ENCODE results near the gene PM20D1. TPM values are rescaled to one million over a fixed set of nuclear protein-coding genes. Genes with fewer than 3 reads are reported as not detected.
"Not testable (repeated sequence)": the region's sequence is repeated elsewhere in the genome, so short reads cannot be mapped to it uniquely, and the experiment has no call there.

The PM20D1 gene
- total and polyA plus RNA-seq, 8 donors: 0.45 to 12.3 (median 2.7) TPM; not detected in 2

GRCh38 chr1:205883792-205884191, 33.9 kb upstream of the PM20D1 start:
- intact Hi-C loops (cut with DNase I; ENCODE audit: low total_unique reads): no loop called here
- H3K27me3 ChIP-seq: no peaks in the 10 kb centered on the region
- H3K9me3 ChIP-seq: peaks cover 0 to 20% (median 3%) of the 10 kb centered on the region in 4 donors
- DNase-seq: no peak
- no peak for TF ChIP-seq POLR2A (IDR thresholded peaks at IDR 0.05)
- no peak for TF ChIP-seq EP300 (IDR thresholded peaks at IDR 0.05)
- no peak for TF ChIP-seq POLR2AphosphoS5 (IDR thresholded peaks at IDR 0.05)
- TF ChIP-seq, protein P1, sequence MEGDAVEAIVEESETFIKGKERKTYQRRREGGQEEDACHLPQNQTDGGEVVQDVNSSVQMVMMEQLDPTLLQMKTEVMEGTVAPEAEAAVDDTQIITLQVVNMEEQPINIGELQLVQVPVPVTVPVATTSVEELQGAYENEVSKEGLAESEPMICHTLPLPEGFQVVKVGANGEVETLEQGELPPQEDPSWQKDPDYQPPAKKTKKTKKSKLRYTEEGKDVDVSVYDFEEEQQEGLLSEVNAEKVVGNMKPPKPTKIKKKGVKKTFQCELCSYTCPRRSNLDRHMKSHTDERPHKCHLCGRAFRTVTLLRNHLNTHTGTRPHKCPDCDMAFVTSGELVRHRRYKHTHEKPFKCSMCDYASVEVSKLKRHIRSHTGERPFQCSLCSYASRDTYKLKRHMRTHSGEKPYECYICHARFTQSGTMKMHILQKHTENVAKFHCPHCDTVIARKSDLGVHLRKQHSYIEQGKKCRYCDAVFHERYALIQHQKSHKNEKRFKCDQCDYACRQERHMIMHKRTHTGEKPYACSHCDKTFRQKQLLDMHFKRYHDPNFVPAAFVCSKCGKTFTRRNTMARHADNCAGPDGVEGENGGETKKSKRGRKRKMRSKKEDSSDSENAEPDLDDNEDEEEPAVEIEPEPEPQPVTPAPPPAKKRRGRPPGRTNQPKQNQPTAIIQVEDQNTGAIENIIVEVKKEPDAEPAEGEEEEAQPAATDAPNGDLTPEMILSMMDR (IDR thresholded peaks at IDR 0.05): no peak
- H3K4me3 ChIP-seq: no peak overlapping the region
- no peaks in the 10 kb centered on the region for H3K4me1 ChIP-seq
- no peak overlapping the region for H3K27ac ChIP-seq
- no peaks in the 10 kb centered on the region for H3K36me3 ChIP-seq

GRCh38 chr1:205880923-205881322, 31.0 kb upstream of the PM20D1 start:
- no peak overlapping the region for H3K27ac ChIP-seq
- H3K4me1 ChIP-seq: no peaks in the 10 kb centered on the region
- no peak overlapping the region for H3K4me3 ChIP-seq
- no peaks in the 10 kb centered on the region for H3K36me3 ChIP-seq
- no peaks in the 10 kb centered on the region for H3K27me3 ChIP-seq
- TF ChIP-seq POLR2A (IDR thresholded peaks at IDR 0.05) (no peak), POLR2AphosphoS5 (IDR thresholded peaks at IDR 0.05) (no peak), EP300 (IDR thresholded peaks at IDR 0.05) (no peak)
- TF ChIP-seq, protein P1 (IDR thresholded peaks at IDR 0.05): no peak
- no peak for DNase-seq
- intact Hi-C loops (cut with DNase I; ENCODE audit: low total_unique reads): no loop called here
- peaks cover 0 to 22% (median 8%) of the 10 kb centered on the region in 4 donors for H3K9me3 ChIP-seq

GRCh38 chr1:205879974-205880373, 30.0 kb upstream of the PM20D1 start:
- no peak for DNase-seq

GRCh38 chr1:205878026-205878425, 28.1 kb upstream of the PM20D1 start:
- H3K27ac ChIP-seq: no peak overlapping the region
- H3K36me3 ChIP-seq: no peaks in the 10 kb centered on the region
- H3K9me3 ChIP-seq: peaks cover 0 to 26% (median 14%) of the 10 kb centered on the region in 4 donors
- TF ChIP-seq, protein P1 (IDR thresholded peaks at IDR 0.05): no peak
- no peak for TF ChIP-seq POLR2A (IDR thresholded peaks at IDR 0.05)
- TF ChIP-seq EP300 (IDR thresholded peaks at IDR 0.05): no peak
- TF ChIP-seq POLR2AphosphoS5 (IDR thresholded peaks at IDR 0.05): no peak
- no peaks in the 10 kb centered on the region for H3K4me1 ChIP-seq
- no peak overlapping the region for H3K4me3 ChIP-seq
- intact Hi-C loops (cut with DNase I; ENCODE audit: low total_unique reads): no loop called here
- no peak for DNase-seq
- no peaks in the 10 kb centered on the region for H3K27me3 ChIP-seq

More at GRCh38 chr1:205879974-205880373, 30.0 kb upstream of the PM20D1 start:
- WGBS, 5 donors: 69 to 100% (median 82%) methylated on average over 1 of the region's 1 CpG
- intact Hi-C loops (cut with DNase I; ENCODE audit: low total_unique reads): no loop called here
- Histone ChIP-seq H3K36me3 (no peaks in the 10 kb centered on the region), H3K27ac (no peak overlapping the region), H3K4me3 (no peak overlapping the region), H3K9me3 (peaks cover 0 to 22% (median 8%) of the 10 kb centered on the region in 4 donors), H3K27me3 (no peaks in the 10 kb centered on the region), H3K4me1 (no peaks in the 10 kb centered on the region)
- TF ChIP-seq, protein P1 (IDR thresholded peaks at IDR 0.05): no peak
- no peak for TF ChIP-seq POLR2AphosphoS5 (IDR thresholded peaks at IDR 0.05)
- TF ChIP-seq EP300 (IDR thresholded peaks at IDR 0.05): no peak
- TF ChIP-seq POLR2A (IDR thresholded peaks at IDR 0.05): no peak

GRCh38 chr1:205873148-205873547, 23.2 kb upstream of the PM20D1 start:
- intact Hi-C loops (cut with DNase I; ENCODE audit: low total_unique reads); H3K36me3 ChIP-seq; H3K4me3 ChIP-seq; DNase-seq; H3K4me1 ChIP-seq; H3K27ac ChIP-seq; H3K27me3 ChIP-seq: not testable (repeated sequence)
- H3K9me3 ChIP-seq: peaks cover 0 to 14% (median 11%) of the 10 kb centered on the region in 4 donors
